Prostate gland (tissue), 2 donors: ENCODE results near the gene ZNF436.

Source experiments
- CTCF ChIP-seq, 4 experiments: fragments of 200-600 bp in 2 of 4; fragments of 450-650 bp in 2 of 4; sonication (generic) in 2 of 4; IDR thresholded peaks; 1 replicate in 3 of 4; 2 replicates in 1 of 4; pipeline ENCODE4 v1.5.1; 2016 to 2019; ENCODE audit warnings: antibody characterized with exemption in 4 of 4, mild to moderate bottlenecking in 2 of 4, moderate library complexity in 2 of 4
- POLR2A ChIP-seq: fragments of 450-650 bp; IDR thresholded peaks from one replicate; pipeline ENCODE4 v1.6.1; 2016; ENCODE audit warnings: antibody characterized with exemption, mild to moderate bottlenecking
- POLR2AphosphoS5 ChIP-seq: sonication (generic); formaldehyde crosslinking; IDR thresholded peaks from one replicate; pipeline ENCODE4 v1.6.1; 2017; ENCODE audit warnings: antibody characterized with exemption

GRCh38 chr1:23367791-23368561, 1.7 kb downstream of the ZNF436 start:
- TF ChIP-seq CTCF (IDR thresholded peaks at IDR 0.05) = peak in 2 of 4 experiments; percentile 30 to 50
- peak; percentile 95 for TF ChIP-seq POLR2AphosphoS5
- peak; percentile 96 for TF ChIP-seq POLR2A
